ENCODE measurements around the gene UQCRQ. TPM values are rescaled to one million over a fixed set of nuclear protein-coding genes. Genes with fewer than 3 reads are reported as not detected.
"Not testable (repeated sequence)": the region's sequence is repeated elsewhere in the genome, so short reads cannot be mapped to it uniquely, and the experiment has no call there.

The UQCRQ gene
- total RNA-seq, 2 experiments from 2014 or later, result 677 to 784 TPM

GRCh38 chr5:132854992-132855391 is 11.4 kb upstream of the UQCRQ start:
- H3K4me3 Mint-ChIP-seq; H3K27me3 Mint-ChIP-seq (ENCODE audit: low read depth); H3K36me3 Mint-ChIP-seq (ENCODE audit: low read depth); DNase-seq; H3K27ac Mint-ChIP-seq; intact Hi-C loops (cut with micrococcal nuclease); H3K4me1 Mint-ChIP-seq (ENCODE audit: low read depth); H3K9me3 Mint-ChIP-seq: not testable (repeated sequence)
- CTCF ChIA-PET, result interaction anchor here (0.9 to 1.1 kb wide), 2 partner anchors 28 to 35 kb away, joined by 3 read pairs; no protein-coding TSS in a partner anchor

- Mint-ChIP-seq H3K4me1 (ENCODE audit: low read depth) (peaks cover 2% of the 10 kb centered on the region), H3K27me3 (ENCODE audit: low read depth) (peaks cover 3% of the 10 kb centered on the region), H3K4me3 (no peak overlapping the region), H3K9me3 (no peaks in the 10 kb centered on the region), H3K36me3 (ENCODE audit: low read depth) (no peaks in the 10 kb centered on the region), H3K27ac (no peak overlapping the region)
- no peak for DNase-seq
- CTCF ChIA-PET, result no interaction called here
- intact Hi-C loops (cut with micrococcal nuclease), result no loop called here
Observed at GRCh38 chr5:132856011-132856410, 10.4 kb upstream of the UQCRQ start.

DNA sequence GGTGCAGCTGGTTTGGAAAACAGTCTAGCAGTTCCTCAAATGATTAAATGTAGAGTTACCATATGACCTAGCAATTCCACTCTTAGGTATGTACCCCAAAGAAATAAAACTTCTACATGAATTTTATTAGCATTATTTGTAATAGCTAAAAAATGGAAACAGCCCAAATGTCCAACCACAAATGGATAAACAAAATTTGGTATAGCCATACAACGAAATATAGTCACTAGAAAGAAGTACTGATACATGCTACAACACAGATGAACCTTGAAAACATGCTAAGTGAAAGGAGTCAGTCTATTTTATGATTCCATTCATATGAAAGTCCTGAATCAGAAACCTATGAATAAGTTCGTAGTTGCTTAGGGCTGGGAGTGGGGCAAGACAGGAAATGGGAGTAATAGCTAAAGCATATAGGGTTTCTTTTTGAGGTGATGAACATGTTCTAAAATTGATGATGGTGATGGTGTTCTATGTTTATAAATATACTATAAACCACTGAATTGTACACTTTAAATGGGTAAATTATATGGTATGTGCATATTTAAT is 6.5 kb upstream of the UQCRQ start:
- no peak overlapping the region for H3K27ac Mint-ChIP-seq
- peaks cover 3% of the 10 kb centered on the region for H3K27me3 Mint-ChIP-seq (ENCODE audit: low read depth)
- H3K4me1 Mint-ChIP-seq (ENCODE audit: low read depth), result no peaks in the 10 kb centered on the region
- no peak overlapping the region for H3K4me3 Mint-ChIP-seq
- intact Hi-C loops (cut with micrococcal nuclease), result loop anchor here (10.0 kb wide), 1 partner anchor 1365 kb away; the partner anchor contains the start of gene PPP2CA
- H3K36me3 Mint-ChIP-seq (ENCODE audit: low read depth), result no peaks in the 10 kb centered on the region
- DNase-seq, result no peak
- no peaks in the 10 kb centered on the region for H3K9me3 Mint-ChIP-seq
- CTCF ChIA-PET, result interaction anchor here (1.2 kb wide), 1 partner anchor 23 kb away, joined by 5 read pairs; no protein-coding TSS in a partner anchor

DNA sequence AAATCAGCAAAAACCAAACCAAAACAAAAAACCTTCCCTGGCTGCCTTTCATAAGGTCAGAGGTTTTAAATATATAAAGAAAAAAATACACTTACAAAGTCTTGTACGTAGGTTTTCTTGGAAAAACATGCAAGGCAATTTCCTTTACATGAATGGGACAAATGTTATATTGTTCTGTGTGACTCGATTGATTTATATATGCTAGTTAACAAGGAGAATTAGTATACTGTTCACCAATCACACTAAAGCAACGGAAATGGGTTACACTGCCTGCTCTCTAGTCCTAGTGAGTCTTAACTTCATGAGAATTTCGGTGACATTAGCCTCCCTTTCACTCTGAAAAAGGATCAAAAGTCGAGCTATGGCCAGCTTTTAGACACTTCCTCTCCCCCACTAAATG is 5.7 kb upstream of the UQCRQ start:
- intact Hi-C loops (cut with micrococcal nuclease), result loop anchor here (10.0 kb wide), 1 partner anchor 1364 kb away; the partner anchor contains the start of gene PPP2CA
- CTCF ChIA-PET, result interaction anchor here (1.2 to 1.4 kb wide), 2 partner anchors 15 to 23 kb away, joined by 5 read pairs; no protein-coding TSS in a partner anchor
- H3K27me3 Mint-ChIP-seq (ENCODE audit: low read depth), result peaks cover 3% of the 10 kb centered on the region
- no peak overlapping the region for H3K4me3 Mint-ChIP-seq
- peaks cover 5% of the 10 kb centered on the region for H3K4me1 Mint-ChIP-seq (ENCODE audit: low read depth)
- no peak for DNase-seq
- no peaks in the 10 kb centered on the region for H3K36me3 Mint-ChIP-seq (ENCODE audit: low read depth)
- H3K27ac Mint-ChIP-seq, result no peak overlapping the region
- H3K9me3 Mint-ChIP-seq, result no peaks in the 10 kb centered on the region

GRCh38 chr5:132865668-132866341 is 637 bp upstream of the UQCRQ start:
- Mint-ChIP-seq H3K36me3 (ENCODE audit: low read depth) (peaks cover 24% of the 10 kb centered on the region), H3K4me3 (peak overlapping the region; percentile 99), H3K27me3 (ENCODE audit: low read depth) (no peaks in the 10 kb centered on the region), H3K9me3 (no peaks in the 10 kb centered on the region), H3K4me1 (ENCODE audit: low read depth) (peaks cover 27% of the 10 kb centered on the region), H3K27ac (peak overlapping the region; percentile 97)
- CTCF ChIA-PET, result interaction anchor here (0.6 to 1.6 kb wide), 3 partner anchors 37 to 497 kb away, joined by 3 to 5 read pairs (median 4); no protein-coding TSS in a partner anchor
- DNase-seq, result no peak
- intact Hi-C loops (cut with micrococcal nuclease), result loop anchor here (1.0 to 10.0 kb wide), 9 partner anchors 36 to 1359 kb away; partner anchors contain the start of genes AFF4, KIF3A, PPP2CA and RAD50

GRCh38 chr5:132867046-132867451 is 607 bp downstream of the UQCRQ start:
- peaks cover 24% of the 10 kb centered on the region for H3K36me3 Mint-ChIP-seq (ENCODE audit: low read depth)
- H3K27ac Mint-ChIP-seq, result peak overlapping the region; percentile 97

GRCh38 chr5:132868754-132869153 is 2.3 kb downstream of the UQCRQ start:
- Mint-ChIP-seq H3K9me3 (no peaks in the 10 kb centered on the region), H3K4me3 (no peak overlapping the region), H3K27ac (no peak overlapping the region), H3K27me3 (ENCODE audit: low read depth) (no peaks in the 10 kb centered on the region), H3K4me1 (ENCODE audit: low read depth) (peaks cover 27% of the 10 kb centered on the region), H3K36me3 (ENCODE audit: low read depth) (peaks cover 24% of the 10 kb centered on the region)
- CTCF ChIA-PET, result interaction anchor here (1.2 to 1.4 kb wide), 2 partner anchors 15 to 49 kb away, joined by 3 to 4 read pairs; no protein-coding TSS in a partner anchor
- intact Hi-C loops (cut with micrococcal nuclease), result loop anchor here (10.0 kb wide), 1 partner anchor 1356 kb away; the partner anchor contains the start of gene PPP2CA
- no peak for DNase-seq

More at GRCh38 chr5:132867046-132867451, 607 bp downstream of the UQCRQ start:
- intact Hi-C loops (cut with micrococcal nuclease), result loop anchor here (10.0 kb wide), 1 partner anchor 1358 kb away; the partner anchor contains the start of gene PPP2CA
- Mint-ChIP-seq H3K9me3 (no peaks in the 10 kb centered on the region), H3K4me3 (peak overlapping the region; percentile 99), H3K4me1 (ENCODE audit: low read depth) (peaks cover 27% of the 10 kb centered on the region), H3K27me3 (ENCODE audit: low read depth) (no peaks in the 10 kb centered on the region)
- CTCF ChIA-PET, result interaction anchor here (0.6 to 1.6 kb wide), 5 partner anchors 21 to 341 kb away, joined by 3 to 5 read pairs (median 3); no protein-coding TSS in a partner anchor
- no peak for DNase-seq

DNA sequence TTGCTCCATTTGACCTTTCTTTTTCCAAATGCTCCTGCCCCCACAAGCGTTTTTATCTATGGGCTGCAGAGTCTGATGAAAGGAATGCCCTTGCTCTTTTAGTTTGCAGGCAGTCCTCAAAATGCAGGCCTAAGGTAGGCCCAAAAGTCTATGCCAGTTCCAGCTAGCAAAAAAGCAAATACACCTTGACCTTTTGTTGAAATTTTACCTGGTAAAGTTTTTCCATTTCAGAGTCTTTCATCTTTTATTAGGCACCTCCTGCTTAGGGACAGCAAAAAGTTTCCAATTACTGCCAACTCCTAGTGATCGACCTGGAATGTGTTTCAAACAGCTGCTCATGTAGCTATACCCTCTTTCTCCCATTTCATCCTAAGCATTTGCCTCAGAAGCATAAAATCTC is 4.4 kb downstream of the UQCRQ start:
- H3K4me3 Mint-ChIP-seq, result no peak overlapping the region
- DNase-seq, result no peak
- no peak overlapping the region for H3K27ac Mint-ChIP-seq
- peaks cover 24% of the 10 kb centered on the region for H3K36me3 Mint-ChIP-seq (ENCODE audit: low read depth)
- CTCF ChIA-PET, result interaction anchor here (0.5 to 0.9 kb wide), 3 partner anchors 9 to 219 kb away, joined by 4 read pairs; no protein-coding TSS in a partner anchor
- peaks cover 21% of the 10 kb centered on the region for H3K4me1 Mint-ChIP-seq (ENCODE audit: low read depth)
- no peaks in the 10 kb centered on the region for H3K9me3 Mint-ChIP-seq
- no peaks in the 10 kb centered on the region for H3K27me3 Mint-ChIP-seq (ENCODE audit: low read depth)
- intact Hi-C loops (cut with micrococcal nuclease), result no loop called here

DNA sequence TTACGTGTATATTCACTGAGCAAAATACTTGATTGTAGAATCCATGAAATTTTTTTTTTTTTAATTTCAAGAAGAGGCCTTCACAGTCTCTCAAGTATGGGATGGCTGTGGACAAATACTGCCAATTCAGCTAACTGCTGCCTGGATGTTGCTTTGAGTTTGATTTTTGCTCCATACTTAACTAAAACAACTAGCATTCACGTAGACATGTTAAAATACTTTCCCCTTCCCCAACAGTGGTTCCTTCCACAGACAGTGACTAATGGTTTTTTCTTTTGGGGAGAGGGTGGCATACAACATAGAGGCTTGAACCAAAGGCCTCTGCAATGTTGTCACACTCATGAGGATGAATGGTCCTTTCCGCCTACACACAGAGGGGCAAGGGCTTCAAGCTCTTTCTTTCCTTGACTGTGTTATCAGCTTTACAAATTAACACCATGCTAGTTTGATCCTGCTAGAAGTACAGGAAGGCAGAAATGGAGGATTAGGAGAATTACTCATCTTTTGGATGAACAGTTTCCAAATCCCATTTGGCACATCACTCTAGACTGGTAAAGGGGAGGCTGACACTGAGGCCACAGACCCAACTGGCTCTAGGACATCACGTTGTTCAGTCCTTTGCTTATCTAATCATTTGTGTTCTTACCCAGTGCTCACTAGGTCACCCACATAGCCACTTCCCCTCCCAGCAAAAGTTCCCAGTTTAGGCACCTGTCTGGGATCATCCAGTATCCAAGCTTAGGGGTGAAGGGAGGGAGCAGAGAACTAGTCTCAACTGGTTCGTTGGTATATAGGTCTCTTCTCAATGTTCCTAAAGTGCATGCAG is 5.2 kb downstream of the UQCRQ start:
- H3K36me3 Mint-ChIP-seq (ENCODE audit: low read depth), result peaks cover 20% of the 10 kb centered on the region
- no peak for DNase-seq
- intact Hi-C loops (cut with micrococcal nuclease), result no loop called here

GRCh38 chr5:132872788-132873118 is 6.3 kb downstream of the UQCRQ start:
- Mint-ChIP-seq H3K9me3 (no peaks in the 10 kb centered on the region), H3K27ac (no peak overlapping the region), H3K27me3 (ENCODE audit: low read depth) (no peaks in the 10 kb centered on the region), H3K4me3 (no peak overlapping the region), H3K4me1 (ENCODE audit: low read depth) (peaks cover 9% of the 10 kb centered on the region), H3K36me3 (ENCODE audit: low read depth) (peaks cover 14% of the 10 kb centered on the region)
- DNase-seq, result no peak
- CTCF ChIA-PET, result interaction anchor here (0.6 kb wide), 1 partner anchor 14 kb away, joined by 5 read pairs; no protein-coding TSS in a partner anchor
- intact Hi-C loops (cut with micrococcal nuclease), result no loop called here

More for the DNA sequence above, 5.2 kb downstream of the UQCRQ start:
- CTCF ChIA-PET, result interaction anchor here (0.6 kb wide), 1 partner anchor 218 kb away, joined by 4 read pairs; no protein-coding TSS in a partner anchor
- H3K9me3 Mint-ChIP-seq, result no peaks in the 10 kb centered on the region
- peaks cover 15% of the 10 kb centered on the region for H3K4me1 Mint-ChIP-seq (ENCODE audit: low read depth)
- H3K4me3 Mint-ChIP-seq, result no peak overlapping the region
- H3K27me3 Mint-ChIP-seq (ENCODE audit: low read depth), result no peaks in the 10 kb centered on the region
- H3K27ac Mint-ChIP-seq, result no peak overlapping the region

DNA sequence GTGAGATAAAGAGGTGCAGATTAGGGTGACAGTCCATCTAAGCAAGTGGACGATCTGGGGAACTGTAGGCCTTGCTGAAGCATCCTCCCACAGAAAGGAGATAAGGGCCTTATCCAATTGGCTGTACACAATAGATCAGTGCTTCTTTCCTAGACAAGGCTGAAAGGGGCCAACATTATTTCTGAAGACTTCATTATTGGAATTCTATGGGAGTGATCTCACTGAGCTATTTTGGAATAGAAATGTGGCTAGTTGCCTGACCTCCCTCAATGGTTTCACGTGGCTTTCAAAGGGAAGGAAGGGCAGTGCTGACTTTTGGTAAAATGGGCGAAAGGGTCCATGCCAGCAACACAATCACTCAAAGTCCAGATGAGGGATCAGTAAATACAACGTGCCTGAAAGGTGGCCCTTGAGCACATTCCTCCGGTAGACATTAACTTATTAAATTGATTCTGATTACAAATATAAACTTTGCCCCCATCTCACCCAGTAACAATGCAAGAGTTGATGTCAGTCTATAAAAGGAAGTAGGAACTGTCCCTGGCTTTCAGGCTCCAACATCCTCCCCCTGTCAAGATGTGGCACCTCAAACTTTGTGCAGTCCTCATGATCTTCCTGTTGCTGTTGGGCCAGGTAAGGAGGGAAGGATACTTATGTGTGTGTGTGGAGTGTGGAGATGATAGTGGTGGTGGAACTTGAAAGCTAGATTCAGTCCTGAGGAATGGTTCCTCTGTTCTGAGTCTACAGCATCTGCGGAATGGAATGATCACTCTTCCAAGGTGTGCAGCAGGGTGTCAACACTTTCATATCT is 6.9 kb downstream of the UQCRQ start, which contains the start of gene LEAP2:
LEAP2 (plus strand) TSS at position 550 of the 811 bp plus-strand sequence; CDS start at position 577, 27 bp downstream.
- Mint-ChIP-seq H3K27ac (no peak within 1 kb of the TSS), H3K36me3 (ENCODE audit: low read depth) (peaks cover 10% of the 10 kb centered on the region), H3K4me1 (ENCODE audit: low read depth) (peaks cover 5% of the 10 kb centered on the region), H3K4me3 (no peak within 1 kb of the TSS), H3K27me3 (ENCODE audit: low read depth) (no peaks in the 10 kb centered on the region), H3K9me3 (no peaks in the 10 kb centered on the region)
- CTCF ChIA-PET, result interaction anchor here (2.0 kb wide), 1 partner anchor 10 kb away, joined by 6 read pairs; no protein-coding TSS in a partner anchor
- intact Hi-C loops (cut with micrococcal nuclease), result no loop called here
- DNase-seq, result no peak

Measured in activated naive CD4-positive, alpha-beta T cell treated with anti-CD3 and anti-CD28 coated beads for 36 hours (primary cell).